Naive thymus-derived CD4-positive, alpha-beta T cell (primary cell): ENCODE results near the gene CIAO2B. TPM values are rescaled to one million over a fixed set of nuclear protein-coding genes. Genes with fewer than 3 reads are reported as not detected.

Experiments used
- ATAC-seq: fragments of 150-1000 bp; cut with Tn5 transposase; 2 replicates; pipeline ENCODE4 v1.10.0; 2021; ENCODE audit warnings: mild to moderate bottlenecking, moderate library complexity
- CTCF ChIA-PET: fragments of 350-600 bp; sonication (Branson Sonifier 250); formaldehyde crosslinking; loops from one replicate; lab custom pipeline; 2021; ENCODE audit warnings: antibody characterized with exemption; lab: Charles Lee
- POLR2A ChIA-PET: fragments of 350-600 bp; sonication (Branson Sonifier 250); formaldehyde crosslinking; loops from one replicate; lab custom pipeline; 2021; ENCODE audit warnings: antibody characterized with exemption, inconsistent platforms; lab: Charles Lee
- DNase-seq, 9 donors: peaks; one replicate each; pipeline versions ENCODE4 v3.0.0 to v3.0.0-alpha.2; 2020 to 2022; ENCODE audit warnings: mixed read lengths in 1 of 9
- H3K27ac ChIP-seq: one replicate; pipeline ENCODE4 v1.7.0; 2013; ENCODE audit warnings: mild to moderate bottlenecking, low read depth, low read length, moderate library complexity
- H3K27me3 ChIP-seq, 2 donors: one replicate each; pipeline ENCODE4 v1.7.0; 2013; ENCODE audit warnings: low read length in 2 of 2, mild to moderate bottlenecking in 2 of 2, moderate library complexity in 2 of 2; ENCODE audit not compliant: control insufficient read depth in 2 of 2, insufficient read depth in 2 of 2
- H3K36me3 ChIP-seq, 3 experiments: 1 replicate in 2 of 3; 2 replicates in 1 of 3; pipeline ENCODE4 v1.7.0; 2013; ENCODE audit warnings: low read length in 3 of 3, mild to moderate bottlenecking in 3 of 3, moderate library complexity in 1 of 3; ENCODE audit not compliant: insufficient read depth in 3 of 3, control insufficient read depth in 2 of 3
- H3K4me1 ChIP-seq, 2 donors: one replicate each; pipeline ENCODE4 v1.7.0; 2013; ENCODE audit warnings: low read length in 2 of 2, mild to moderate bottlenecking in 2 of 2, moderate library complexity in 1 of 2; ENCODE audit not compliant: control insufficient read depth in 2 of 2, insufficient read depth in 2 of 2
- H3K4me3 ChIP-seq: 2 replicates; pipeline ENCODE4 v1.7.0; 2013; ENCODE audit warnings: mild to moderate bottlenecking, low read length
- H3K9me3 ChIP-seq, 3 experiments: 1 replicate in 2 of 3; 2 replicates in 1 of 3; pipeline ENCODE4 v1.7.0; 2013; ENCODE audit warnings: low read length in 3 of 3; ENCODE audit not compliant: control insufficient read depth in 2 of 3
- H3K27ac Mint-ChIP-seq, 9 donors: one replicate each; pipeline ENCODE4 v1.8.0; 2020 to 2022; ENCODE audit warnings: mixed read lengths in 9 of 9, mild to moderate bottlenecking in 8 of 9, moderate library complexity in 5 of 9, inconsistent platforms in 2 of 9
- H3K27me3 Mint-ChIP-seq, 5 donors: one replicate each; pipeline ENCODE4 v1.8.0; 2021 to 2022; ENCODE audit warnings: mixed read lengths in 5 of 5, mild to moderate bottlenecking in 1 of 5
- H3K36me3 Mint-ChIP-seq, 5 donors: one replicate each; pipeline ENCODE4 v1.8.0; 2020 to 2022; ENCODE audit warnings: mixed read lengths in 5 of 5, mild to moderate bottlenecking in 3 of 5, inconsistent platforms in 1 of 5
- H3K4me1 Mint-ChIP-seq, 7 donors: one replicate each; pipeline ENCODE4 v1.8.0; 2020 to 2022; ENCODE audit warnings: mixed read lengths in 7 of 7, mild to moderate bottlenecking in 3 of 7, inconsistent platforms in 1 of 7
- H3K4me3 Mint-ChIP-seq, 10 donors: one replicate each; pipeline ENCODE4 v1.8.0; 2020 to 2022; ENCODE audit warnings: mild to moderate bottlenecking in 10 of 10, mixed read lengths in 10 of 10, moderate library complexity in 6 of 10, inconsistent platforms in 2 of 10
- H3K9me3 Mint-ChIP-seq, 11 donors: one replicate each; pipeline ENCODE4 v1.8.0; 2020 to 2022; ENCODE audit warnings: mixed read lengths in 11 of 11, mild to moderate bottlenecking in 4 of 11, inconsistent platforms in 1 of 11, moderate library complexity in 1 of 11
- intact Hi-C, 2 donors: fragments of 100-400 bp; cut with micrococcal nuclease; formaldehyde crosslinking; loops; one replicate each; pipeline ENCODE4 v1.15.1; 2023
- polyA plus RNA-seq, 2 donors: library from polyadenylated mRNA; unstranded; fragments of 300-500 nt; fragmentation: Illumina TruSeq; gene quantifications; one replicate each; pipeline ENCODE4 v1.2.3, GENCODE V29; 2021
- total RNA-seq, 6 experiments: library from RNA in 5 of 6; stranded (reverse) in 5 of 6; gene quantifications; 1 replicate in 5 of 6; 2 replicates in 1 of 6; pipeline ENCODE4 v1.2.3 and lab custom pipeline; 2021 to 2026

The CIAO2B gene
- total RNA-seq (100 to 1,000 TPM in 1 of 5 experiments, 10 to 100 TPM in 4; 47.0 to 116 (median 58.5) TPM), polyA plus RNA-seq (10 to 100 TPM; 89.0 to 93.4 TPM), total RNA-seq (lab: John Stamatoyannopoulos, UW) (16.8 reads per million, percentile 46 among the genes with 10 or more reads in this experiment)

DNA sequence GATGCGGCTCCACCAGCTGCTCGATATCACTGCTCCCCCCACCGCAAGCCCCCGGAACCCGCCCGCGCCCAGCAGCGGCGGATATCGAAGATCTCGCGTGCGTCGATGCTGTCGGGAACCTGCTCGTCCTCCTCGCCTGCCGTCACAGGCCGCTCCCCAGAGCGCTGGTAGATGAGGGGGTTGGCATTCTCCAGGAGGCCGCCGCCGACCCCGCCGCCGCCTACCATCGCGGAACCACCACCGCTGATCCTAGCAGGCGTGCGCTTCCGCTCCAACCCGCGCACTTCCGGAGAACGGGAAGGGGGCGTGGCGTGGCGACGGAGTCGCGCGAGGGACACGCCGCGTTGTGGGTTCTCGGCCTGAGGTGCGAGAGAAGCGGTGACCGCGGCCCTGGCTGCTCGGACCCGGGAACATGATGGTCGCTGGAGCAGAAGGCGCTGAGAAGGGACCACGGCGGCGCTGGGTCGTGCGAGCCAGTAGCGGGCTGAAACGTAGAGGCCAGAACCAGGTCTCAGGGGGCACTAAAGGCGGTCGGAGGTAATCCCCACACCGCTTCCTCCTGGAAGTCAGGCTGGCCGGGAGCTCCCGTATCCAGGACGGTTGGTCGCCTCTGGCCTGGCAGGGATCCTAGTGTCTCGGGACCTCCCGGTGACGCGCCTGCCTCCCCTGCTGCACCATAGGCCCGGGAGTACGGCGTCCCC, at the start of gene CIAO2B:
Gene CIAO2B (minus strand): TSS at position 265 of the 701 bp plus-strand sequence. CDS start 38 bp downstream, at position 227.
- ATAC-seq (peak; percentile 93), DNase-seq (peak; percentile 86 to 95 (median 91))
- peaks cover 24 to 35% of the 10 kb centered on the region in 2 donors for H3K4me1 ChIP-seq
- ChIA-PET CTCF (interaction anchor here (0.9 kb wide), 1 partner anchor 13 kb away, joined by 3 read pairs; no protein-coding TSS in a partner anchor), POLR2A (interaction anchor here (0.6 to 2.4 kb wide), 4 partner anchors 37 to 251 kb away, joined by 3 to 7 read pairs (median 4); partner anchors contain the start of gene NAE1)
- no peaks in the 10 kb centered on the region for H3K9me3 ChIP-seq
- no peaks in the 10 kb centered on the region for H3K27me3 ChIP-seq
- peak within 1 kb of the TSS; percentile 96 for H3K4me3 ChIP-seq
- Mint-ChIP-seq H3K27me3 (no peaks in the 10 kb centered on the region), H3K4me3 (peak within 1 kb of the TSS; percentile 91 to 99 (median 98)), H3K4me1 (peaks cover 38 to 63% (median 54%) of the 10 kb centered on the region in 7 donors), H3K36me3 (peaks cover 0 to 22% (median 6%) of the 10 kb centered on the region in 5 donors), H3K27ac (peak within 1 kb of the TSS; percentile 96 to 99 (median 98)), H3K9me3 (peaks cover 0 to 8% (median 0%) of the 10 kb centered on the region in 11 donors)
- intact Hi-C loops = loop anchor here (1.0 to 10.0 kb wide), 10 partner anchors 13 to 1911 kb away; partner anchors contain the start of genes PDP2 (in 2 of the 2), ATP6V0D1 (in 1 of the 2), CKLF (in 1 of the 2) and DYNC1LI2 (in 1 of the 2)
- peak within 1 kb of the TSS; percentile 97 for H3K27ac ChIP-seq
- H3K36me3 ChIP-seq = peaks cover 0 to 32% (median 2%) of the 10 kb centered on the region in 3 experiments

GRCh38 chr16:66983033-66983432, 48.8 kb upstream of the CIAO2B start:
- no peaks in the 10 kb centered on the region for H3K36me3 ChIP-seq
- intact Hi-C loops = no loop called here
- ATAC-seq = no peak
- CTCF ChIA-PET = interaction anchor here (0.8 to 1.1 kb wide), 3 partner anchors 120 to 175 kb away, joined by 3 to 5 read pairs (median 4); no protein-coding TSS in a partner anchor
- peaks cover 17 to 18% of the 10 kb centered on the region in 2 donors for H3K4me1 ChIP-seq
- no peak overlapping the region for H3K4me3 ChIP-seq
- no peaks in the 10 kb centered on the region for H3K27me3 ChIP-seq
- H3K27ac Mint-ChIP-seq = peak overlapping the region in 1 of 9 donors; percentile 98
- POLR2A ChIA-PET = interaction anchor here (0.6 to 1.3 kb wide), 2 partner anchors 9 to 177 kb away, joined by 3 read pairs; partner anchors contain the start of genes FBXL8 and TRADD
- peaks cover 0 to 18% (median 0%) of the 10 kb centered on the region in 5 donors for H3K36me3 Mint-ChIP-seq
- H3K4me1 Mint-ChIP-seq = peaks cover 6 to 76% (median 17%) of the 10 kb centered on the region in 7 donors
- H3K9me3 ChIP-seq = no peaks in the 10 kb centered on the region
- H3K27ac ChIP-seq = no peak overlapping the region
- DNase-seq = no peak
- H3K9me3 Mint-ChIP-seq = peaks cover 0 to under 1% (median 0%) of the 10 kb centered on the region in 11 donors
- no peaks in the 10 kb centered on the region for H3K27me3 Mint-ChIP-seq
- H3K4me3 Mint-ChIP-seq = no peak overlapping the region

DNA sequence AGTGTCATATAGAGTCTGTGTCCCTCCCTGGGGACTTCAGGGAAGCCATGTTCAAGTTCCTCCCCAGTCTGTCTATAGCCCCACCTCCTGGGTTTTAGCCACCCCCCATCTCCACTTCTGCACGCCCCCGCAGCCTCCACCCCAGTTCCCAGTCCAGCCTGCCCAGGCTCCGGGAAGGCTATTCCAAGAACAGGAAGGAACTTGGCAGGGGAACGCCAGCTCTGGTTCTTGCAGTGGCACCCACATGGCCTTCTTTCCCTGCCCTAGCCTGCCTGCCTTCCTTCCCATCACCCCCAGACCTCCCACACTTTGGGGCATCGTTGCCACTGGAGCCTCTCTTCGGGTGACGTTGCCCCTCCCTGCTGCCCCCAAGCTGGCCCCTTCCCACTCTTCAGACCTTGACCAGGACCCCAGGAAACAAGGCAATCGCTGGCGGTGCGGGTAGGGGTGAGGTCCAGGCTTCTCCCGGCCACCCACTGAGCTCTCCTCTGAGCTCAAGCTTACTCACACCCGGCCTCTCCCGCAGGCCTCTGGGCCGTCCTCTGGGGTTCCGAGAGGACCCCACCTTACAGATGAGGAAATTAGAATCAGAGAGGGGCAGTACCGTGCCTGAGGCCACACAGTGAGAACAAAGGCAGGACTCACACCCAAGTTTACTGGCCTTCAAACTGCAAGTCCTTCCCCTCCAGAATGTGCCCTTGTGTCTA, 45.0 kb upstream of the CIAO2B start:
- Histone ChIP-seq H3K9me3 (no peaks in the 10 kb centered on the region), H3K4me3 (no peak overlapping the region), H3K27ac (no peak overlapping the region), H3K36me3 (no peaks in the 10 kb centered on the region), H3K27me3 (no peaks in the 10 kb centered on the region), H3K4me1 (peaks cover 5 to 6% of the 10 kb centered on the region in 2 donors)
- ChIA-PET CTCF (interaction anchor here (0.6 to 1.9 kb wide), 8 partner anchors 16 to 208 kb away, joined by 3 to 11 read pairs (median 3); partner anchors contain the start of genes CES3 and PHAF1), POLR2A (no interaction called here)
- H3K4me3 Mint-ChIP-seq = no peak overlapping the region
- ATAC-seq = no peak
- H3K4me1 Mint-ChIP-seq = peaks cover 5 to 77% (median 15%) of the 10 kb centered on the region in 7 donors
- no peak for DNase-seq
- intact Hi-C loops = loop anchor here in 1 of 2 donors (5.0 kb wide), 1 partner anchor 33 kb away; no protein-coding TSS in a partner anchor
- peaks cover 0 to 15% (median 0%) of the 10 kb centered on the region in 5 donors for H3K36me3 Mint-ChIP-seq
- H3K9me3 Mint-ChIP-seq = no peaks in the 10 kb centered on the region
- peaks cover 0 to 3% (median 0%) of the 10 kb centered on the region in 5 donors for H3K27me3 Mint-ChIP-seq
- peak overlapping the region in 1 of 9 donors; percentile 63 for H3K27ac Mint-ChIP-seq

GRCh38 chr16:66977341-66978113, 43.3 kb upstream of the CIAO2B start:
- Histone ChIP-seq H3K36me3 (no peaks in the 10 kb centered on the region), H3K4me1 (no peaks in the 10 kb centered on the region), H3K27me3 (no peaks in the 10 kb centered on the region), H3K9me3 (no peaks in the 10 kb centered on the region), H3K4me3 (no peak overlapping the region), H3K27ac (no peak overlapping the region)
- H3K4me3 Mint-ChIP-seq = peak overlapping the region in 1 of 10 donors; percentile 12
- ATAC-seq = peak; percentile 99
- ChIA-PET POLR2A (interaction anchor here (1.0 kb wide), 1 partner anchor 177 kb away, joined by 3 read pairs; no protein-coding TSS in a partner anchor), CTCF (interaction anchor here (0.7 to 1.9 kb wide), 8 partner anchors 10 to 210 kb away, joined by 3 to 11 read pairs (median 3); no protein-coding TSS in a partner anchor)
- H3K36me3 Mint-ChIP-seq = peaks cover 0 to 15% (median 0%) of the 10 kb centered on the region in 5 donors
- intact Hi-C loops = loop anchor here (1.0 to 5.0 kb wide), 13 partner anchors 23 to 489 kb away; partner anchors contain the start of genes FBXL8 (in 1 of the 2), PHAF1 (in 1 of the 2), TRADD (in 1 of the 2) and ZDHHC1 (in 1 of the 2)
- peak; percentile 69 to 92 (median 82) for DNase-seq
- H3K27ac Mint-ChIP-seq = peak overlapping the region in 2 of 9 donors; percentile 42 to 86
- H3K9me3 Mint-ChIP-seq = no peaks in the 10 kb centered on the region
- H3K27me3 Mint-ChIP-seq = peaks cover 0 to 3% (median 0%) of the 10 kb centered on the region in 5 donors
- H3K4me1 Mint-ChIP-seq = peaks cover 4 to 69% (median 11%) of the 10 kb centered on the region in 7 donors

DNA sequence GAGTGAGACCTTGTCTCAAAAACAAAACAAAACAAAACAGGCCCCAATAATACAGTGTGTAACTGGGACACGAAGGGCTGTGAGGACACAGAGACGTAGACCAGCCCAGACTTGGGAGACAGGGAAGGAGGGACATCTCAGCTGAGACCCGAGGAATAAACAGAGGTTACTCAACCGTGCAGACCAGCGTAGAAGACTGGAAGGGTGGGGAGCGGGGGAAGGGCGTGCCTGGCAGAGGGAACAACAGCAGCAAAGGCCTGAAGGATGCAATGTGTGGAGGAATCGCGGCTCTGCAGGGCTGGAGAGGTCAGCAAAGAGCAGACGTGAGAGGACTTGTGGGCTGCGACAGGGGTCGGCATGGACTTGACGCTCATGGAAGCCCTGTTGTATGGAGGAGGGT, 42.5 kb upstream of the CIAO2B start:
- Mint-ChIP-seq H3K4me1 (peaks cover 0 to 61% (median 5%) of the 10 kb centered on the region in 7 donors), H3K36me3 (peaks cover 0 to 9% (median 0%) of the 10 kb centered on the region in 5 donors), H3K27ac (peak overlapping the region in 2 of 9 donors; percentile 12 to 86), H3K9me3 (no peaks in the 10 kb centered on the region), H3K4me3 (peak overlapping the region in 1 of 10 donors; percentile 24), H3K27me3 (peaks cover 0 to 3% (median 0%) of the 10 kb centered on the region in 5 donors)
- H3K9me3 ChIP-seq = no peaks in the 10 kb centered on the region
- H3K4me1 ChIP-seq = no peaks in the 10 kb centered on the region
- ChIA-PET POLR2A (interaction anchor here (1.9 kb wide), 1 partner anchor 51 kb away, joined by 5 read pairs; no protein-coding TSS in a partner anchor), CTCF (no interaction called here)
- H3K27ac ChIP-seq = no peak overlapping the region
- no peaks in the 10 kb centered on the region for H3K27me3 ChIP-seq
- ATAC-seq (no peak), DNase-seq (no peak)
- intact Hi-C loops = loop anchor here (1.0 to 5.0 kb wide), 13 partner anchors 22 to 490 kb away; partner anchors contain the start of genes FBXL8 (in 1 of the 2), PHAF1 (in 1 of the 2), TRADD (in 1 of the 2) and ZDHHC1 (in 1 of the 2)
- H3K4me3 ChIP-seq = no peak overlapping the region
- H3K36me3 ChIP-seq = no peaks in the 10 kb centered on the region
